CD4-positive, alpha-beta T cell treated with Interleukin-6 for 4 hours (primary cell): Measurements from ENCODE around the gene RAPH1.

Experiments used
- DNase-seq: peaks from one replicate; pipeline ENCODE4 v3.0.0-alpha.2; 2020; ENCODE audit warnings: mixed read lengths

Gene RAPH1

DNA sequence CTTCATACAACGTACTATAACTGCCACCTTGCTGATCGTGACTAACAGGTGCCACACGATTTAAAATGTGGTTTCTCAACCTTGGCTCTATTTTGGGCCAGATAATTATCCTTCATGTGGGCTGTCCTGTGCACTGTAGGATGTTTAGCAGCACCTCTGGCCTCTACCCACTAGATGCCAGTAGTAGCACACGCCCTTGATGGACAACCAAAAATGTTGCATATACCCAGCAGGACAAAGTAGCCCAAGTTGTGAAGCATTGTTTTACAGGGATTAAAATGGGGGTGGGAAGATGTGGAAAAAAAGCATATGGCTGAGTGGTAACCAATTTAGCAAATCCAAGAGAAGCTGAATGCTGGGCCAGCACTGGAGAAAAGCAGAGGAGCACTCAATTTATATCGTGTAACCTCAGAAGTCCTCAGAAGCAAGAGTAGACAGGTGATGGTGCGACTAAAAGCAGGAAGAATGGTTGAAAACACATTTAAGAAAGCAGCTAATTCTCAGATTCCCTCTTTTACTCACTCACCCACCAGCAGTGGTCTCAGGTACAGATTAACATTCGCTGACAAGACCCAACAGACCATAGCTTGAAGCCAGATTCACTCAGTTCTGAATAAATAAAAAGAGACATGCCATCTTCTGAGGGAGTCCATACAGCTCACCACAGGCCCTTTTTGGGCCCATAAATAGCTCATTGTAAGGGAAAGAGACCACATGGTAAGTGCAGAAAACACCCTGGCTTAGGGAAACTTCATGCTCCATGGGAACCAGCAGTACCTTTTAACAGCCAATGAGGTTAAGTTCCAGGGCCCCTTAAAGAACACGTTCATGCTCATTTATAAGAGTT lies 50.6 kb downstream of the RAPH1 start:
- peak; percentile 70 for DNase-seq

DNA sequence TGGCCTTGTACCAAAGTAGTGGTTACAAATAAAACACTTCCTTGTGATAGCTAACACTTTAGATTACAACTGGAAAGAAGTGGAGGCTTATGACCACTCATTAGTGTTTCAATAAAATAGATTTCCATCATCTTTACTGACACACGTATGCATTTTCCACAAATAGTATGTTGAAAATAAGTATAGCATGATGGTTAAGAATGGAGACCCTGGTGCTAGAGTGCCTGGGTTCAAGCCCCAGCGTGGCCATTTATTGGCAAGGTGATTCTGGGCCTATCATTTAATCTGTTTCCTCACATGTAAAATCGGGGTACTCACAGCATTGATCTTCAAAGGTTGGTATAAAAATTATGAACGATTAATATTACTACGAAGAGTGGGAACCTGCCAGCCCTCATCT lies 54.5 kb downstream of the RAPH1 start:
- no peak for DNase-seq

DNA sequence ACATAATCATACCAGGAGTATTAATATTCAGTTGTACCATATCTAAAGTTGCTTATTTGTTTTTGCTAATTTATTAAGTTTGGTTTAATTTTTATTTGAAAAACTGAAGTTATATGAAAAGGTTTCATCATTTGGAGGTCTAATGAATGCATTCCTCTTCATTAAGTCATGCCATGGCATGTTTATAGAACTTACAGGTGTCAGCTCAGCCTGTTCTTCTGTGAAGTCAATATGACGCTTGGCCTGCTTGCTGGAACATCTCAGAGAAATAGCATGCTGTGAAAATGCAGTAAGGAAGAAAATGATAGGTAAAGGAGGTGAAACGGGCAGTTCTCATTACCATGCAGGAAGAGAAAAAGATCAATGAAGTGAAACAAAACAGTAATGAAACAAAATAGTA lies 58.2 kb downstream of the RAPH1 start:
- no peak for DNase-seq

DNA sequence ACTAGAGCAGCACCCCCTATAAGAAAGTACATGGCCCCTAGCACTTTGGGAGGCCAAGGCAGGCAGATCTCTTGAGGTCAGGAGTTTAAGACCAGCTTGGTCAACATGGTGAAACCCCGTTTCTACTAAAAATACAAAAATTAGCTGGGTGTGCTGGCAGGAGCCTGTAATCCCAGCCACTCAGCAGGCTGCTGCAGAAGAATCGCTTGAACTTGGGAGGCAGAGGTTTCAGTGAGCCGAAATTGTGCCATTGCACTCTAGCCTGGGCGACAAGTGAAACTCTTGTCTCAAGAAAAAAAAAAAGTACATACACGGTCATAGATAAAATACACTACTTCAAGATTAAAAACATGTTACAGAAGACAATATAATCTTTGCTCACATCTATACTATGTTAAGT lies 63.8 kb downstream of the RAPH1 start:
- DNase-seq: no peak

DNA sequence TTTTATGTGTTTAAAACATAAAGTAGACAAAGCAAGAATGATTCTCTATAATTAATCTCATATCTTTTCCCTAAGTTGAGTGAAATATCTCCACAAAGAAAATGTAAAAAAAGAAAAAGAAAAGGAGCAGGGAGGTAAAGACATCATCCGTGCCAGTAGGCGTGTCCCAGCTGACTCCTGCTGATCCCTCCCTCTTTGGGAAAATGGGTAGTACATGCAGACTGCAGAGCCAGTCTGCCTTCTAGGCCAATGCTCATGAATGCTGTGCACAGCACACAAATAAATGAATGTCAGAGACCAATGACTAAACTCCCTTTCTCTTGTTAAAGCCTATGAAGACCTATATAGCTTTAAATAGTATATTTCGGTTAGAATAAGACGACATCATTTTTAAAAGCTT lies 64.7 kb downstream of the RAPH1 start:
- DNase-seq: no peak

DNA sequence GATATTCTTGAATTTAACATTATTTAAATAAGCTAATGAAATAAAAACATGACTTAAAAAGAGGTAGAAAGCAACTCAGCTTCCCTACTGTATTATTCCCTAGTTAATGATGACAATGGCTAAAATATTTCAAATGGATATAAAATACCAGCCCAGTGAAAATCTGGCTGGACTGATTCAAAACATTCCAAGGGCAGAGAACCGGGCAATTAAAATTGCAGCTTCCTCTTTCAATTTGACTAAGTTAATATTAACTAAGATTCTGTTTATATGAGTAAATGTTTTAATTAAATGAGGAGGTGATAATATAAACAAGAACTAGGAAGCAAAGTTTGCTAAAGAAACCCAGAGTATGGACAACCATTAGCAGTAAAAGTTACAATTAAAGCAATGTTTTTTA lies 65.6 kb downstream of the RAPH1 start:
- DNase-seq: no peak

DNA sequence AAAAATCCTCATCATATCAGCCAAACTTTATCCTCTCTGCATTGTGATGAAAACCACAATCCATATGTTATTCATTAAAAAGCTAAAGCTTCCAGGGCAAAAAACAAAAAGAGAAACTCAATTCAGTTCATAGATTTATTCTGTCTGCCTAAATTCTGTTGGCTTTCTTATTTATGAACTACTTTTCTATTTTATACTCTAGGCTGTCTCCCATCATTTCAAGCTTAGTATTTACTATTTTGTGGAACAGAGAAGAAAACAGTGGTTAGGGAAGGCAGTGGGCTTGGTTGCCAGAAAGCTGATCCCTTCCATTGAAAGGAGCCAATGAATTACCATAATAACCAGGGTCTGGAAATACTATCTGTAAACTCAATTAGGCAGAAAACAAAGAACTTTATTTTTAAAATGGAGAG lies 71.8 kb downstream of the RAPH1 start:
- DNase-seq: no peak

DNA sequence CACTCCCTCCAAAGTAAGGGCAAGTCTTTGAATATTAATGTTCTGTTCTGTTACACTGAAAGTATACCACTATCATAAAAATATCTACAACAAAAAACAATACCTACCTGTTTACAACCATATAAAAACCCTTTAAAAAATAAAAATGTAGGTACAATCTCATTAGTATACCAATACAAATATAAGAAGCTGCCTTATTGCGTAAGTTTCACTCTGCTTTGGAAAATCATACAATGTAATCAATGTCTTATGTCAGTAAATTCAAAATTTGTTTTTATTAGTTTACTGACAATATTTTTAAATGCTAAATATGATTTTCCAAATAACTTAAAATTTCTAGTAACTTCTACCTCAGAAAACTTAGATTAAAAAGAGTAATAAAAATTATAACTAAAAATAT lies 72.8 kb downstream of the RAPH1 start:
- DNase-seq: no peak

DNA sequence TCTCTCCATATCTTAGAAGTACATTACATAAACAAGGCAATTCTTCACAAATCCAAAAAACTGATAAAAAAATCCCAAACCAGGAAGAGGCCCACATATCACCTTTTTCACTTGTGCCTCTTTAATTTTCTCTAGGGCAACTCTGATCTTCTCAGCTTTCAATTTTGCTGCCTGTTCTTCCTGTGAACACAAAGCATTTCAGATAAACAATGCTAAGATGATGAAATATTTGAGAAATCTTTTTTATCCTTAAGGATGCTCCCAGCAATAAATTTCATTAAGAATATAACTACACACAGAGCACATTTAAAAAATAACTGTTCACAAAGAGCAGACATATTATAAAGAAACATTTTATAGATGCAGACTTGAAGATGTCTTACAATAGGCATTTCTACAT lies 73.4 kb downstream of the RAPH1 start:
- no peak for DNase-seq

DNA sequence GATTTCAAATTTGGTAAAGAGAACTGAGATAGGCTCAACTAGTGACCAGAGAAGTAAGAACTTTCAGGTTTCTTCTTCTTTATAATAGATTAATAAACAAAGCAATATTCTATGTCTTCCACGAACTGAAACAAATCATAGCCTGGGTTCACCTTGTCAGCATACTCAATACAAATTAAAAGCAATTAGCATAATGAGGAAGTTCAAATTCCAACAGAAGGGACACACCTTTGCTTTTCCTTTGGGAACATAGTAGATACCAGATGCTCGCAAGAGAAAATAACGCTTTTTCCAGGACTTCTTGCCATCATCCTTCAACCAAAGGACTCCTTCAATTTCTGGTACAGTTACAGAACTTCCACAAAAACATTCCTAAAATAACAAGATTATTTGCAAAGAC lies 79.9 kb downstream of the RAPH1 start:
- DNase-seq: no peak

DNA sequence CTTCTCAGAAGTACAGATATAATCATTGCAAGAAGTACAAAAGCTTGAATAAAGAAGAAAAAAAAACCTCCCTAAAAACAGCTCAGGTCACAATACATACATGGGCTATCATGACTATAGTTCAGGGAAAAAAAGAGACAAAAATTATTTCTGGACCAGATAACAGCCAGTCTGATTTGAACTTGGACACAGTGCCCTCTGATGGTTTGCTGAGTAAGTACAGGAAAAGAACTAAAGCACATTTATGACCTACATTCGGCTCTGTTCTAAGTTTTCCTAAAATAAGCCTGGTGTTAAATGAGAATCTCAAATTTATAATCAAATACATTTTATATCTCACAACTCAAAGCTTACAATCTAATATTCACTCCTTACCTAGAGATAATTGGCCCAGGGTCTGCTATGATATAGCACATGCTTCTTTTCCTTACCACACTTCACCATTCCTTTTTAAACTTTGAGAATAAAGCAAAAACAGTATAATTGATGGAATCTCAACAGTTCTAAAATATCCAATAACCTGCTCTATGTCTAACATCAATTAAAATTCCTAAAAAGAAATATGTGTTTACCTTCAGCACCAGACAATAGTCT lies 81.1 kb downstream of the RAPH1 start:
- DNase-seq: peak; percentile 34

DNA sequence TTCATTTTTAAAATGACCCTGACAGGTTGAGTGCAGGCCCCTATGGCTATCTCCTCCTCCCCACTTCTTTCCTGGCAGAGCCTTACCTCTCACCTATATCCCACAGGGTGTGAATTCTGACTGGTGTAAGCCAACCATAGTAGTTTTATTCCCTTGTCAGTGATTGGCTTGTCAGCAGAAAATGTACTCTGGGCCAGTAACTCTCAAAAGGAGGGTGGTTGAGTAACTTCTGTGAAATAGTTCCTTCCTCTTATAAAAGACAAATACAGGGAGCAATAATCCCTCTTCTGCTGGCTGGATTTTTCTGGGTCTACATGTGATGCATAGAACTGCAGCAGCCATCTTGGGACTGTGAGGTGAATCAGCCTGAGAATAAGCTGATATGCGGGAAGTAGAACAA lies 83.4 kb downstream of the RAPH1 start:
- no peak for DNase-seq

DNA sequence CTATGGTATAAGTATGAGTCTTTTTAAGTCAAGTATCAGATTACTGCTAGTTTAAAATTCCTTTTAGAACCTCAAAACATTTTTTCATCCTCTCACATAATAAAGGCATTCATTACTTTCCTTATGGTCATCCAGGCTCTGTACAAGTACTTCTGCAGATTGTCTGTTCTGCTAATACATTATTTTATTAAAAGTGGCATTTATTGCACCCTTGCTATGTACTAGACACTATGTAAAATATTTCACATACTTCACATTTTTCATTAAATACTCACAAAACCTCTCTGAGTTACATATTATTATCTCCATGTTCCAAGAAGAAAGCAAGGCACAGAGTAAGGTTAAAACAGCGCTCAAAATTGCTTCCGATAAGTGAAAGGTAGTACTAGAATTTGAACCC lies 84.1 kb downstream of the RAPH1 start:
- no peak for DNase-seq

DNA sequence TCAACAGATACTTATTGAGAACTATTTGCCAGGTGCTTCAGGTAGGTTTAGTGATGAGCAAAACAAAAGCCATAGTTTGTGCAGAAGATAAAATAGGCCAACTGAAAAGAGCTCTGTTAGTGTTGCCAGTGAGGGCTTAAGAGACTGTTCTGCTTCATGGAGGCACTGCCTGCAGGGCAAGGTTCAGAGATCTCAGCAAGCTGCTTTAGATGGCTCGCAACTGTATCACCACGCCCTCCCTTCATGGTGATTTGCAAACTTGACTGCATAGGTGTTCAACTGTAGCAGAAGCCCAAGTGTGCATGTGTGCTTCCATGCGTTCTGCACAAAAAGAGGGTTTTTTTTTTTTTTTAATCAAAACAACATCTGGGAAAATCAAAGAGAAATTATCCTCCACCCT lies 84.5 kb downstream of the RAPH1 start:
- no peak for DNase-seq

DNA sequence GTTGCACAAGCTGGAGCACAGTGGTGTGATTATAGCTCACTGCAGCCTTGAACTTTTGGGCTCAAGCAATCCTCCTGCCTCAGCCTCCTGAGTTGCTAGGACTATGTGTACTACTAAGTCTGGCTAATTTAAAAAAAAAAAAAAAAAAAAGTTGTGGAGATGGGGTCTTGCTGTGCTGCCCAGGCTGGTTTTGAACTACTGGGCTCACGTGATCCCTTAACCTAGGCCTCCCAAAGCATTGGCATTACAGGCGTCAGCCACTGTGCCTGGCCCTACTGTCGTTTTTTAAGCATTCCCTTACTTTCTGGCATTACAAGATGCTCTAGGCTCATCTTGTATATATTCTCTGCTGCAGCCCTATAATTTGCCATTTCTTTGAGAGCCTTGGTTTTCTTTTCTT lies 88.3 kb downstream of the RAPH1 start:
- DNase-seq: no peak

DNA sequence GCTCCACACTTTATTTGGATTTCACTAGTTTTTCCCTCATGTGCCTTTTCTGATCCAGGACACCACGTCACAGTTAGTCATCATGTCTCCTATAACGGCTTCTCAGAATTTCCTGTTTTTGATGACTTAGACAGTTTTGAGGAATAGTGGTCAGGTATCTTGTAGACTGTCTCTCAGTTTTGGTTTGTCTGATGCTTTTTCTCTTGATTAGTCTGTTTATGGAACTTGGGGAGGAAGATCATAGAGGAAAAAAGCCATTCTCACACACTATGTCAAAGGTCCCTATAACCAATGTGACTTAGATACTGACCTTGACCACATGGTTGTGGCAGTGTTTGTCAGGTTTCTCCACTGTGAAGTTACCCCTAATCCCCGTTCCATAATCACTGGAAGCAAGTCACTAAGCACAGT lies 89.0 kb downstream of the RAPH1 start:
- DNase-seq: no peak

DNA sequence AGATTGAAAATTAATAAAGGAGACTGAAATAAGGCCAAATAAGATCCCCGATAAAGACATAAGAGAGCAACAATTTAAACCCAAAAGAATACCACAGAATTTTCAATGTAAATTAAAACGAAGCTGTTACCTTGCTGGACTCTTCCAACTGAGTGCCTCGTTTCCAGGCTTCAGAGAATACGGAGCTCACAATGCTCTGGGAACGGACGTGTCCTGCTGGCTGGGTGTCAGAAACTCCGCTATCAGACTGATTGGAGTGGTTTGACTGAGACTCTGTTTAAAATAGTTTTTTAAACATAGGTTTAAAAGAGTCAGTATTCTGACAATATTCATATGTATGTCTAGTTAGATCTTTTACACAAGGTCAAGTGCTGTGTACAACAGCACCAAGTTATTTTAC lies 90.4 kb downstream of the RAPH1 start:
- DNase-seq: no peak

DNA sequence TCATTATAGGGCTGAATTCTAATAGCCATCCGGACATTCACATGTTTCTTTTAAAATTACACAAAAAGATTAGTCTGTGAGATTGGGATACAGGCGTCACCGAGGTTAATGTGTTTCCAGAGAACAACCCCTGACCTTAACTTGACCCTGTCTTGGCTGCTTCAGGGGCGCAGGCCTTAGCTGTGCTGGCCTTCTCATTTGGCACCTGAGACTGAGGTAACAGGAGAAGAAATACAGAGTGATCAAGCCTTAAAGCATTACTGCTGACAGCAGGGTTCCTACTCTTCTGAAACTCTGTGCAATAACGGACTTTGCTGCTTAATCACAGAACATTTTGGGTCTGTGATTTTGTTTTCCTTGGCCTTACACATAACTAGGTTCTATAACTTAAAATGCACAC lies 92.6 kb downstream of the RAPH1 start:
- no peak for DNase-seq

DNA sequence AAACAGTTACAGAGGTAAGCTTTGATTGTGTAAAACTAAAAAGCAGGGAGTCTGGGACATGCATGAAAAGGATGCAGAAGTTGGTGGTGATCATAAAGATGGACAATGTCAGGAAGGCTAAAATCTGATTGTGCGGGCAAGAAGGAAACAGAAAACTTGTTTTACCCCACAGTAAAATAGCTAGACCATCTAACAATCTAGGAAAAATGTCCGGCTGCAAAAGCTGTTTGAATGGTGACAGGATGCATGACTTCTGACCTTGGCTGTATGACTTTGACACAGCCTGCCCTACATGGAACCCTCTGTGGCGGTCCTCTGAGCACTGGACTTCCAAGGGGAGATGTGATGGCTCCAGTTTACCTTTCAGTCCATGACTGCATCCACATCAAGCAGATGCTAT lies 93.6 kb downstream of the RAPH1 start:
- DNase-seq: no peak

DNA sequence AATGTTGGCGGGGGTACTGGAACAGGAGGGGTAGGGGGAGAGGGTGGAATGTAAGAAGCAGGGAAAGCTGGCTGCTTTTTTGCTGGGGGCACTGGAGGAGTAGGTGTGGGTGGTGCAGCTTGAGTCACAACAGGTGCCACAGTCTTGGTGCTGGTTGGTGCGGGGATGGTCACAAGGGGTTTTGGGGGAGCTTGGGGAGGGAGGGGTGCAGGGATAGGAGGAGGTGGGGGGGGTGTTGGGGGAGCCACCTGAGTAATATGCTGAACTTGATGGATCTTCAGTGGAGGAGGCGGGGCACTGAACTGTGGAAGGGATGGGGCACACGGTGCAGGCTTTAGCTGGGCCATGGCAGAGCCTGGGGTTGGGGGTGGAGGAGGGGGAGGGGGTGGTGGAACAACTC lies 94.4 kb downstream of the RAPH1 start:
- DNase-seq: no peak

DNA sequence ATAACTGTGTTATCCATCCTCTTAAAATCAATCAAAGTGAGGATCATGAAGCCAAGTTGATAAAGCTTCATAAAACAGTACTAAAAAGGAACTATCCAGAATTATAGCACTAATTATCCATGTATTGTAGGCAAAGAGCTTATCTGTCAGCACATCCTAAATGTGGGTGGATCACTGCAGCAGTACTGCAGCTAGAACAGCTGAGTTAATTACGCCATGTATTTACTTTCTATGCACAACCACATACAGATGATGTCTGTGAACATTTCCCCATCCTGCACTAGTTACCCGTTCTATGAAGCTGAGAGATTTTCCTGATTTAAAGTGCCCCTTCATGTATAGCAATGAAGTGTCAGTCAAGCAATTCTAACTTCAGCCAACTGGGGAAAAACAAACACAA lies 96.6 kb downstream of the RAPH1 start:
- no peak for DNase-seq

DNA sequence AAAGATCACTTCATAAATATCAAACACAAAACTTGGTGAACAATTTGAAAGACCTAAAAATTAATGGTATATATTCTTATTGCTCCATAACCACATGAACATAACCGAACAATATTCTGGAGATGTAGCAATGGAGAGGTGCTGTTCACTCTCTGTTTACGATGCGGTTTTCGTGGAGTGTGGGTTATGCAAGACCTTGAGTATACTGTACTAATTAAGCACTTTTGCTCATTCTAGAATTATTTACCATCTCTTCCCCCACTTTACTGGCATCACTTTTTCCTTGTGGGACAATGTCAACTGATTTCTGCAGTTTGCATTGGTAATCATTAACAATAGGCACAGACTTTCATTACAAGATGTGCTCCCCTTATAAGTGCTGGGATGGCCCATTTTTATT lies 97.6 kb downstream of the RAPH1 start:
- no peak for DNase-seq

DNA sequence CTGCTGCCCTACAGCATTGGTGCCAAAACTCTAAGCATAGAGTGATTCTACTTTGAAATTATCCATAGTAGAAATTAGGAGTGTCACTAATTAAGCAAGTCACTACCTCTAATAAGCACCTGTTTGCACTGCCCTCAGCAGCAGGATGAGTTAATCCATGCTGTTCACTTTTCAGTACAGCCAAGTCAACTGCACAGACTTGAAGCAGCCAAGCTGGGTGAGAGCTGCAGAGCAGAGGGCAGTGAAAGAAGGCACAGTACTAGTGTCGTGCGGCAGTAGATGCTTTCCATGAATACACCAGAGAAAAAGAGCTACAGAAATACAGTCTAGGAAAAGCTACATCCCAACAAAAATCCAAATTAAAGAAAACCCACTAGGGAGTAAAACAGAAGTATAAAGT lies 98.6 kb downstream of the RAPH1 start:
- DNase-seq: no peak

DNA sequence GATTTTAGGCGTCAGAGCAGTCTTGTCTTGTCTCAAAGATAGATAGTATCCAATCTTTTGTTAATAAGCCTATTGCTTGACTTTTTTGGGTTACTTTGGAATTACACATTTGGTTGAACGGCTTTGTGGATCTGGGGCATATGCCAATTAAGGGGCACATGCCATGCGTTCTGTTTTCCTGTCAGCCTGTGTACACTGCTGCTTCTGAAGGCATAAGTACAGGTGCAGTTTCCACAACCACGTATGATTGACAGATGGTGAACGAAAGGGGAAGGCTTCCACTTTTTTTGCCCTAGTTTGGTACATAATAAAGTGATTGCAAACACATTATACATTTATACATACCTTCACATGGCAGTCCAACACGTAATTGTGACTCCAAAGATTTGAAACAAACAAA lies 102.3 kb downstream of the RAPH1 start:
- no peak for DNase-seq
